HG02678 (cell line): Measurements from ENCODE around the gene SRD5A2.

Experiments
- ATAC-seq: cut with Tn5 transposase; IDR thresholded peaks from one replicate; pipeline ENCODE4 v1.9.1; 2021; ENCODE audit warnings: mild to moderate bottlenecking, moderate library complexity; ENCODE audit not compliant: unreplicated experiment

The SRD5A2 gene

DNA sequence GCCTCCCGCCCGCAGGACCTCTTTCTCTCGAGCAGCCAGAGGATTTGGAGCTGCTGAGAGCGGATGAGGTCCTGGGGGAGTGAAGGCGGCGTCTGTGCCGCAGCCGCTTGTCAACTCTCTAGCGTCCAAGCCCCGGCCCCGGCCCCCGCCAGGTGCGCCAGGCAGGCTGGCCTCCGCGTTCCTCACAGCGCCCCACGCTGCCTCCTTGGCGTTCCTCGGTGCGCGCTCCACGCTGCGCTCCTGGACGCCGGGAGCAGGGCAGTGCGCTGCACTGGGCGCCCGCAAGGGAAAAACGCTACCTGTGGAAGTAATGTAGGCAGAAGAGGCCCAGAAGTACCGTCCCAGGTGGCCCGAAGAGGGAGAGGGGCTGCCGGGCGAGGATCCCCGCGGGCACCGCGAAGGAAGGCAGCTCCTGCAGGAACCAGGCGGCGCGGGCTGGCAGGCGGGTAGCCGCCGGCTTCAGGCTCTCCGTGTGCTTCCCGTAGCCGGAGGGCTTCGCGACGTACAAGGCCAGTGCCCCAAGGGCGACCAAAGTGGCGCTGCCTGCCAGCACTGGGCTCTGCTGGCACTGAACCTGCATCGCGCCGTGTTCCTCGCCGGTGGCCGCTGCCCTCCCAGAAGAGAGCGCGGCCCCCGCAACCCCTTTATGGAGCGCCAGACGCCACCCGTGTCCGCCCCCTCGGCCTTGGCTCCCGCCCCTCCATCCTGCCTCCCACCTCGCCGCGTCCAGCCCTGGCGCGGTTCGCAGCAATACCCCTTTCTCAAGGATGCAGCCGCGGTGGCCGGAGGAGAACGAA is at the start of gene SRD5A2:
Gene SRD5A2, minus strand, starts transcription at position 618 of the 797 bp plus-strand sequence. Its CDS starts 38 bp downstream, at position 580.
- ATAC-seq: no peak

DNA sequence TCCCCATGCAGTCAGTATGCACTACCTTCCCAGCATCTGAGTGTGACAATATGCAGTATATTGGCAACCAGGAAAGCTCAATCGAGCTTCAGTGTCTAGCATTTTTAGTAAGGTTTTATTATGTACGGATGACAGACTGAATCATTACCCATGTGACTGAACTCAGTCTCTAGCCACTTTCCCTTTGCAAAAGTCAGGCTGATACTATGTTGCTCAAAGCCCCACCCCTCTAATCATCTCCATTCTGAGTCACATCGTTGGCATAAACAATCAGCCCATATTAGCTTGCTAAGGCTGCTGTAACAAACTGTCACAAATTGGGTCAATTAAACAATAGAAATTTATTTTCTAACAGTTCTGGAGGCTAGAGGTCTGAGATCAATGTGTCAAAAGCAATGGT is 25.8 kb upstream of the SRD5A2 start:
- ATAC-seq: no peak

- ATAC-seq: no peak
Observed at GRCh38 chr2:31598694-31599093, 18.0 kb upstream of the SRD5A2 start.

GRCh38 chr2:31586230-31586629 is 5.5 kb upstream of the SRD5A2 start:
- ATAC-seq: no peak

GRCh38 chr2:31581124-31581795 is 522 bp upstream of the SRD5A2 start:
- ATAC-seq: no peak

DNA sequence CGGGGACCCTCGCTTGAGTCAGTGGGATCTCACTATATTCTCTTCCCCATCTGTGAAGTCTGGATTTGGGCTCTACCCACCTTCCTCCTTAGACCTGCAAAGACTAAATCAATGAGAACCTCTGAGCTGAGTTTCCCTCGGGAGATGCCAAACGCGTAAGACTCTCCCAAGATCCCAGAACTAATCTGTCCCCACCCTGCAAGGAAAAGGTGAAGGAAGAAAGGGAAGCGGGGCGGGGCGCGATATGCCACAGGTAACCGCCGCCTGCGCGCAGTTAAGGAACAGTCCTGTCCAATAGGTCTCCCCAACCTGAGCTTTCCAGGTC is 780 bp downstream of the SRD5A2 start:
- no peak for ATAC-seq

- ATAC-seq: no peak
Observed at GRCh38 chr2:31578316-31578715, 2.4 kb downstream of the SRD5A2 start.

- no peak for ATAC-seq
Observed at GRCh38 chr2:31577143-31577542, 3.6 kb downstream of the SRD5A2 start.

- no peak for ATAC-seq
Observed at GRCh38 chr2:31568585-31569201, 12.0 kb downstream of the SRD5A2 start.

GRCh38 chr2:31567679-31568078 is 13.1 kb downstream of the SRD5A2 start:
- no peak for ATAC-seq

DNA sequence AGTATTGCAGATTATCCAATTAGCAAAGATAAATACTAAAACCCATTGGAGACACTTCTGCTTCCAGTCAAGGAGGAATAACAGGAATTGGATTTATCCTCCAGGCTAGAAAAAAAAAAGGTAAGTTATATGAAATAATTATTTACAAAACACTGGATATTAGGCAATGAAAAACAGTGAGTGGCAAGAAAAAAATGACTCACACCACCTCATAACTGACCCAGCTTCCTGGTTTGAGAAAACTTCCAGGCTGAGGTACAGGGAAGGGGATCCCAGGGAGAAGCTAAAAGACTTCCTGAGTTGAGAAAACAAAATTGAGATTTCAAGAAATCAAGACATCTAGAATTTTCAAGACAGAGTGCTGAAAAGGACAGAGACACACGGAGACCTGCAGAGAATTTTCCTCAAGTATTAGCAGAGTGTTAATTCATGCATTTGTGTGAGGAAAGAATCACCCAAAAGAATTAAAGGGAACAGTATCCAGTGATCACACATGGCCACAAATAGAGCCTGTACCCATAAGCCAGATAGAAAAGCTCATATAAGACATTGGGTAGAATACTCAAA is 17.4 kb downstream of the SRD5A2 start:
- ATAC-seq: no peak

DNA sequence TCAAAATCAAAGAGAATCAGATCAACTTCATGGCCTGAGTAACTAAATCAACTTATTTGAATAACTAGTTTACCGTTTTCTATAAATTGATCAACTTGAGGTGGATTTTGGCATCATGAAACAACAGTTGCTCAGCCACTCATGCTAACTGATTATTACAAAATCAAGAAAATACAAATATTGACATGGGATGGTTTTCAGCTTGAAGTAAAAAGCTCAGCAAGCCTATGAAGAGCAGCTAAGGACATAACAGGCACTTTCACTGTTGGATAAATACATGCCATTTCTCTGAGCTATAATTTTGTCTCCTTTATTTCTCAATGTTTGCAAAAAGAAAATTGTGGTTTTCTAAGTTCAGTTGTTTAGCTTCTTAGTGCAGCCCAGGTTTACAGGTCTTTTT is 18.9 kb downstream of the SRD5A2 start:
- no peak for ATAC-seq

- no peak for ATAC-seq
Observed at GRCh38 chr2:31558401-31559295, 22.1 kb downstream of the SRD5A2 start.

- no peak for ATAC-seq
Observed at GRCh38 chr2:31556940-31557339, 23.8 kb downstream of the SRD5A2 start.

GRCh38 chr2:31555967-31556706 is 24.6 kb downstream of the SRD5A2 start:
- ATAC-seq: no peak

- no peak for ATAC-seq
Observed at GRCh38 chr2:31553362-31553761, 27.4 kb downstream of the SRD5A2 start.

GRCh38 chr2:31547485-31547884 is 33.3 kb downstream of the SRD5A2 start:
- ATAC-seq: no peak

GRCh38 chr2:31541853-31542252 is 38.9 kb downstream of the SRD5A2 start:
- no peak for ATAC-seq

DNA sequence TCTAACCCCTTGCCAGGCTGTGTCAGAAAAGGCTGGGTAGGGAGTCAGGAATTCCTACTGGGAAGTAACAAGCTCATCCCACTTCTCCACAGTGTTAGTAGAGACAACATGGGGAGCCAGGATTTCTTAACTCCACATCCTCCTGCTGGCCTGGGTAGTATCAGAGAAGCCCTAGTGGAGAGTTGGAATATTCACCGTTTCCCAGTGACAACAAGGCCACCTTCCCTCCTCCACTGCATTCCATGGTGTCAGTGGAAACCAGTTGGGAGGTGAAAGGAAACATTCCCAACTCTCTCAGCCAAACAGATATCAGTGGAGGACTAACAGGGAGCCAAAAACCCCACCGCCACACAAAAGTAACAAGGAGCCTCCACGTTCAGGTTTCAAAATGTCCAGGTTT is 41.2 kb downstream of the SRD5A2 start:
- ATAC-seq: no peak

DNA sequence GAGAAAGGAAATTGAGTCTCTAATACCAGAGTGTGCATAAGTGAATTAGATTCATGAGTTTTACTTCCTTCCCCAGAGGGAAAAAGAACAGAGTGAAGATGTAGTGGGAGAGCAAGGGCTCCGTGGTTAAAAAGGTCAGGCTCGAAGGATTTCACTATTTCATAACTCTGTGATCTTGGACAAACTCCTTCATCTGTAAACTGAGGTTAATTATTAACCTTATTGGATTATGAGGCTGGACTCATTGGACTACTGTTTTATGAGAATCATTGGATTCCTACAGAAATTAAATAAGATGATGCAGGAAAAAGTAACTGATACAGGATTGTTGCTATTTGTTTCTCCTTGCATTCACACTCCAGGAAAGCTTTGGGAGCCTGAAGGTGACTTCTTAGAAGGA is 45.0 kb downstream of the SRD5A2 start:
- no peak for ATAC-seq
